Measurements from ENCODE around the gene ID1.

ID1 gene

GRCh38 chr20:31603822-31604566 is 1.1 kb upstream of the ID1 start:
- peak; percentile 56; the same call in 1 of the 2 replicates for TF ChIP-seq RARB (CRISPR knock-in tag; IDR thresholded peaks at IDR 0.05)
- peak; percentile 55 for TF ChIP-seq ZC3H10 (CRISPR knock-in tag; IDR thresholded peaks at IDR 0.05)
- TF ChIP-seq ZFP3 (CRISPR knock-in tag; IDR thresholded peaks at IDR 0.05), result no peak; the same call in 1 of the 2 replicates
- TF ChIP-seq CSDC2 (CRISPR knock-in tag; IDR thresholded peaks at IDR 0.05), result no peak
- TF ChIP-seq ARNTL (CRISPR knock-in tag; IDR thresholded peaks at IDR 0.05; ENCODE audit: borderline replicate concordance, low read depth), result no peak
- peak; percentile 47; the same call in 1 of the 2 replicates for TF ChIP-seq PPARA (CRISPR knock-in tag; IDR thresholded peaks at IDR 0.05; ENCODE audit: borderline replicate concordance)
- TF ChIP-seq ZNF70 (CRISPR knock-in tag; IDR thresholded peaks at IDR 0.05), result no peak
- TF ChIP-seq OSR1 (CRISPR knock-in tag; IDR thresholded peaks at IDR 0.05), result no peak
- TF ChIP-seq, protein P1, sequence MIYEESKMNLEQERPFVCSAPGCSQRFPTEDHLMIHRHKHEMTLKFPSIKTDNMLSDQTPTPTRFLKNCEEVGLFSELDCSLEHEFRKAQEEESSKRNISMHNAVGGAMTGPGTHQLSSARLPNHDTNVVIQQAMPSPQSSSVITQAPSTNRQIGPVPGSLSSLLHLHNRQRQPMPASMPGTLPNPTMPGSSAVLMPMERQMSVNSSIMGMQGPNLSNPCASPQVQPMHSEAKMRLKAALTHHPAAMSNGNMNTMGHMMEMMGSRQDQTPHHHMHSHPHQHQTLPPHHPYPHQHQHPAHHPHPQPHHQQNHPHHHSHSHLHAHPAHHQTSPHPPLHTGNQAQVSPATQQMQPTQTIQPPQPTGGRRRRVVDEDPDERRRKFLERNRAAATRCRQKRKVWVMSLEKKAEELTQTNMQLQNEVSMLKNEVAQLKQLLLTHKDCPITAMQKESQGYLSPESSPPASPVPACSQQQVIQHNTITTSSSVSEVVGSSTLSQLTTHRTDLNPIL (CRISPR knock-in tag; IDR thresholded peaks at IDR 0.05; ENCODE audit: low read depth), result peak; percentile 17; the same call in 1 of the 2 replicates
- TF ChIP-seq BACH2 (CRISPR knock-in tag; IDR thresholded peaks at IDR 0.05; ENCODE audit: borderline replicate concordance), result no peak
- TF ChIP-seq TCF4 (CRISPR knock-in tag; IDR thresholded peaks at IDR 0.05; ENCODE audit: borderline replicate concordance), result peak; percentile 66; the same call in 1 of the 2 replicates
- no peak; the same call in 1 of the 2 replicates for TF ChIP-seq TOX (CRISPR knock-in tag; IDR thresholded peaks at IDR 0.05; ENCODE audit: borderline replicate concordance)
- TF ChIP-seq ZFP30 (CRISPR knock-in tag; IDR thresholded peaks at IDR 0.05), result no peak
- TF ChIP-seq, protein P2, sequence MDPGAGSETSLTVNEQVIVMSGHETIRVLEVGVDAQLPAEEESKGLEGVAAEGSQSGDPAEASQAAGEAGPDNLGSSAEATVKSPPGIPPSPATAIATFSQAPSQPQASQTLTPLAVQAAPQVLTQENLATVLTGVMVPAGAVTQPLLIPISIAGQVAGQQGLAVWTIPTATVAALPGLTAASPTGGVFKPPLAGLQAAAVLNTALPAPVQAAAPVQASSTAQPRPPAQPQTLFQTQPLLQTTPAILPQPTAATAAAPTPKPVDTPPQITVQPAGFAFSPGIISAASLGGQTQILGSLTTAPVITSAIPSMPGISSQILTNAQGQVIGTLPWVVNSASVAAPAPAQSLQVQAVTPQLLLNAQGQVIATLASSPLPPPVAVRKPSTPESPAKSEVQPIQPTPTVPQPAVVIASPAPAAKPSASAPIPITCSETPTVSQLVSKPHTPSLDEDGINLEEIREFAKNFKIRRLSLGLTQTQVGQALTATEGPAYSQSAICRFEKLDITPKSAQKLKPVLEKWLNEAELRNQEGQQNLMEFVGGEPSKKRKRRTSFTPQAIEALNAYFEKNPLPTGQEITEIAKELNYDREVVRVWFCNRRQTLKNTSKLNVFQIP (CRISPR knock-in tag; IDR thresholded peaks at IDR 0.05; ENCODE audit: borderline replicate concordance, low read depth), result no peak
- 0 out of 2 replicates have a peak, but pooled peaks have one; percentile 12 for TF ChIP-seq SNAI2 (CRISPR knock-in tag; IDR thresholded peaks at IDR 0.05)
- peak; percentile 85; the same call in 1 of the 2 replicates for TF ChIP-seq ZNF565 (CRISPR knock-in tag; conservative IDR thresholded peaks at IDR 0.05; ENCODE audit: low read depth)
- no peak for TF ChIP-seq ESRRG (CRISPR knock-in tag; IDR thresholded peaks at IDR 0.05)
- TF ChIP-seq, protein P3, sequence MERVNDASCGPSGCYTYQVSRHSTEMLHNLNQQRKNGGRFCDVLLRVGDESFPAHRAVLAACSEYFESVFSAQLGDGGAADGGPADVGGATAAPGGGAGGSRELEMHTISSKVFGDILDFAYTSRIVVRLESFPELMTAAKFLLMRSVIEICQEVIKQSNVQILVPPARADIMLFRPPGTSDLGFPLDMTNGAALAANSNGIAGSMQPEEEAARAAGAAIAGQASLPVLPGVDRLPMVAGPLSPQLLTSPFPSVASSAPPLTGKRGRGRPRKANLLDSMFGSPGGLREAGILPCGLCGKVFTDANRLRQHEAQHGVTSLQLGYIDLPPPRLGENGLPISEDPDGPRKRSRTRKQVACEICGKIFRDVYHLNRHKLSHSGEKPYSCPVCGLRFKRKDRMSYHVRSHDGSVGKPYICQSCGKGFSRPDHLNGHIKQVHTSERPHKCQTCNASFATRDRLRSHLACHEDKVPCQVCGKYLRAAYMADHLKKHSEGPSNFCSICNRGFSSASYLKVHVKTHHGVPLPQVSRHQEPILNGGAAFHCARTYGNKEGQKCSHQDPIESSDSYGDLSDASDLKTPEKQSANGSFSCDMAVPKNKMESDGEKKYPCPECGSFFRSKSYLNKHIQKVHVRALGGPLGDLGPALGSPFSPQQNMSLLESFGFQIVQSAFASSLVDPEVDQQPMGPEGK (CRISPR knock-in tag; IDR thresholded peaks at IDR 0.05; ENCODE audit: borderline replicate concordance), result peak; percentile 91
- no peak; the same call in 1 of the 2 replicates for TF ChIP-seq ZNF8 (CRISPR knock-in tag; IDR thresholded peaks at IDR 0.05)
- TF ChIP-seq ISL1 (CRISPR knock-in tag; IDR thresholded peaks at IDR 0.05), result no peak; the same call in 1 of the 2 replicates
- peak; percentile 87; the same call in 1 of the 2 replicates for TF ChIP-seq GLIS3 (CRISPR knock-in tag; IDR thresholded peaks at IDR 0.05)
- TF ChIP-seq, protein P4, sequence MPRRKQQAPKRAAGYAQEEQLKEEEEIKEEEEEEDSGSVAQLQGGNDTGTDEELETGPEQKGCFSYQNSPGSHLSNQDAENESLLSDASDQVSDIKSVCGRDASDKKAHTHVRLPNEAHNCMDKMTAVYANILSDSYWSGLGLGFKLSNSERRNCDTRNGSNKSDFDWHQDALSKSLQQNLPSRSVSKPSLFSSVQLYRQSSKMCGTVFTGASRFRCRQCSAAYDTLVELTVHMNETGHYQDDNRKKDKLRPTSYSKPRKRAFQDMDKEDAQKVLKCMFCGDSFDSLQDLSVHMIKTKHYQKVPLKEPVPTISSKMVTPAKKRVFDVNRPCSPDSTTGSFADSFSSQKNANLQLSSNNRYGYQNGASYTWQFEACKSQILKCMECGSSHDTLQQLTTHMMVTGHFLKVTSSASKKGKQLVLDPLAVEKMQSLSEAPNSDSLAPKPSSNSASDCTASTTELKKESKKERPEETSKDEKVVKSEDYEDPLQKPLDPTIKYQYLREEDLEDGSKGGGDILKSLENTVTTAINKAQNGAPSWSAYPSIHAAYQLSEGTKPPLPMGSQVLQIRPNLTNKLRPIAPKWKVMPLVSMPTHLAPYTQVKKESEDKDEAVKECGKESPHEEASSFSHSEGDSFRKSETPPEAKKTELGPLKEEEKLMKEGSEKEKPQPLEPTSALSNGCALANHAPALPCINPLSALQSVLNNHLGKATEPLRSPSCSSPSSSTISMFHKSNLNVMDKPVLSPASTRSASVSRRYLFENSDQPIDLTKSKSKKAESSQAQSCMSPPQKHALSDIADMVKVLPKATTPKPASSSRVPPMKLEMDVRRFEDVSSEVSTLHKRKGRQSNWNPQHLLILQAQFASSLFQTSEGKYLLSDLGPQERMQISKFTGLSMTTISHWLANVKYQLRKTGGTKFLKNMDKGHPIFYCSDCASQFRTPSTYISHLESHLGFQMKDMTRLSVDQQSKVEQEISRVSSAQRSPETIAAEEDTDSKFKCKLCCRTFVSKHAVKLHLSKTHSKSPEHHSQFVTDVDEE (CRISPR knock-in tag; IDR thresholded peaks at IDR 0.05), result peak; percentile 44; the same call in 1 of the 2 replicates
- no peak for TF ChIP-seq CSRNP3 (CRISPR knock-in tag; IDR thresholded peaks at IDR 0.05)
- ATAC-seq, result peak; percentile 53

DNA sequence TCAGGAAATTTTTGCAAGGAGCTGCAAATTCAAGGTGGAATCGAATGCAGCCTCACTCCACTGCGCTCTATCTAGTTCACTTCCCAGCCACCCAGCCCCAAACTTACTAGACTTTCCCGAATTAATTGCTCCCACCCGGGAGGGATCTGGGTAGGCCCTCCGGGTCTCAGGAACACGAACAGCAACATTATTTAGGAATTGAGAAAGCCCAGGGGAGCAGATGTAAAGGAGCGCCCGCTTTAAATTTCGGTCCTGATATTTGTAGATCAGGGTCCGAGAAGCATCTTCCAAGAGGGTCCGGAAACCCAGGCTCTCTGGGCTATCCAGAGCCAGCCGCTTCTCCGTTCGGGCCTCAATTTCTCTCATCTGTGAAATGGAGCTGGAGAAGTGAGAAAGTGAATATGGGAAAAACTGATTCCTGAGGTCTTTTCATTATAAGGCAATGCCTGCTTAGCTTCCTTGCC is 490 bp upstream of the ID1 start:
- ATAC-seq, result no peak
- TF ChIP-seq OSR1 (CRISPR knock-in tag; IDR thresholded peaks at IDR 0.05) (no peak), ZNF8 (CRISPR knock-in tag; IDR thresholded peaks at IDR 0.05) (no peak), TCF4 (CRISPR knock-in tag; IDR thresholded peaks at IDR 0.05; ENCODE audit: borderline replicate concordance) (no peak), SNAI2 (CRISPR knock-in tag; IDR thresholded peaks at IDR 0.05) (no peak; the same call in 1 of the 2 replicates), ZFP3 (CRISPR knock-in tag; IDR thresholded peaks at IDR 0.05) (no peak; the same call in 1 of the 2 replicates), ZFP30 (CRISPR knock-in tag; IDR thresholded peaks at IDR 0.05) (peak; percentile 43; the same call in 1 of the 2 replicates), TOX (CRISPR knock-in tag; IDR thresholded peaks at IDR 0.05; ENCODE audit: borderline replicate concordance) (no peak), ESRRG (CRISPR knock-in tag; IDR thresholded peaks at IDR 0.05) (peak; percentile 89), RARB (CRISPR knock-in tag; IDR thresholded peaks at IDR 0.05) (peak; percentile 80; the same call in 1 of the 2 replicates), CSDC2 (CRISPR knock-in tag; IDR thresholded peaks at IDR 0.05) (peak; percentile 63; the same call in 1 of the 2 replicates), GLIS3 (CRISPR knock-in tag; IDR thresholded peaks at IDR 0.05) (peak; percentile 91; the same call in 1 of the 2 replicates), BACH2 (CRISPR knock-in tag; IDR thresholded peaks at IDR 0.05; ENCODE audit: borderline replicate concordance) (no peak), ZNF565 (CRISPR knock-in tag; conservative IDR thresholded peaks at IDR 0.05; ENCODE audit: low read depth) (no peak)
- TF ChIP-seq, protein P1 (CRISPR knock-in tag; IDR thresholded peaks at IDR 0.05; ENCODE audit: low read depth), result no peak; the same call in 1 of the 2 replicates
- TF ChIP-seq, protein P4 (CRISPR knock-in tag; IDR thresholded peaks at IDR 0.05), result no peak
